Esophagus muscularis mucosa (tissue), 4 donors: ENCODE data around the gene INPP5F. TPM values are rescaled to one million over a fixed set of nuclear protein-coding genes. Genes with fewer than 3 reads are reported as not detected.
A peak's percentile ranks its signal among the peaks of the same experiment; 100 is the strongest.

ENCODE experiments used
- DNase-seq: peaks from one replicate; pipeline ENCODE4 v3.0.0-alpha.2; 2017; ENCODE audit errors: extremely low spot score
- H3K27ac ChIP-seq, 4 donors: fragments of 200-600 bp; sonication (generic); replicated peaks in 1 of 4; 1 replicate in 3 of 4; 2 replicates in 1 of 4; pipeline ENCODE4 v1.5.1; 2016 to 2019; ENCODE audit warnings: mild to moderate bottlenecking in 1 of 4
- H3K27me3 ChIP-seq, 4 donors: fragments of 200-600 bp; sonication (generic); one replicate each; pipeline versions ENCODE4 v1.5.1 to v1.6.0; 2016 to 2019
- H3K36me3 ChIP-seq, 4 donors: fragments of 200-600 bp; sonication (generic); one replicate each; pipeline ENCODE4 v1.5.1; 2016 to 2019
- H3K4me1 ChIP-seq, 4 donors: fragments of 200-600 bp; sonication (generic); one replicate each; pipeline ENCODE4 v1.5.1; 2016 to 2019
- H3K4me3 ChIP-seq, 4 donors: fragments of 200-600 bp; sonication (generic); 1 replicate in 2 of 4; 2 replicates in 2 of 4; pipeline ENCODE4 v1.5.1; 2016 to 2019; ENCODE audit warnings: mild to moderate bottlenecking in 4 of 4, moderate library complexity in 1 of 4
- H3K9me3 ChIP-seq, 4 donors: fragments of 200-600 bp; sonication (generic); 1 replicate in 3 of 4; 2 replicates in 1 of 4; pipeline ENCODE4 v1.5.1; 2016 to 2019
- EP300 ChIP-seq: sonication (generic); formaldehyde crosslinking; IDR thresholded peaks from one replicate; pipeline ENCODE4 v1.6.1; 2017; ENCODE audit warnings: antibody characterized with exemption
- POLR2A ChIP-seq: fragments of 450-650 bp; IDR thresholded peaks from one replicate; pipeline ENCODE4 v1.6.1; 2017; ENCODE audit warnings: antibody characterized with exemption, moderate library complexity, mild to moderate bottlenecking, low read depth
- POLR2AphosphoS5 ChIP-seq, 2 donors: sonication (generic); formaldehyde crosslinking; IDR thresholded peaks; one replicate each; pipeline ENCODE4 v1.6.1; 2017; ENCODE audit warnings: antibody characterized with exemption in 2 of 2
- WGBS: methylation state at CpG from one replicate; pipeline ENCODE4 v1.1.5; 2018; 5-methylcytosine and 5-hydroxymethylcytosine counted together
- intact Hi-C: fragments of 100-400 bp; cut with DNase I; formaldehyde crosslinking; loops from one replicate; pipeline ENCODE4 v1.15.1; 2023
- total RNA-seq, 4 donors: library from RNA; depleted of rRNA; stranded (reverse); fragments of >200 nt; gene quantifications; one replicate each; pipeline versions ENCODE4 v1.1.0 to v1.2.1, GENCODE V29; 2016
- TF ChIP-seq, protein P1 (sequence below), 3 experiments: fragments of 200-600 bp in 2 of 3; fragments of 450-650 bp in 1 of 3; sonication (generic) in 2 of 3; IDR thresholded peaks; one replicate each; pipeline ENCODE4 v1.5.1; 2017 to 2019; ENCODE audit warnings: antibody characterized with exemption in 3 of 3, mild to moderate bottlenecking in 2 of 3, moderate library complexity in 1 of 3

The INPP5F gene
- total RNA-seq, 4 donors from 2014 or later: 15.1 to 24.0 (median 19.0) TPM

GRCh38 chr10:119815671-119816070 is 89.8 kb downstream of the INPP5F start:
- TF ChIP-seq EP300 (no peak), POLR2AphosphoS5 (IDR thresholded peaks at IDR 0.05) (no peak), POLR2A (no peak)
- TF ChIP-seq, protein P1, sequence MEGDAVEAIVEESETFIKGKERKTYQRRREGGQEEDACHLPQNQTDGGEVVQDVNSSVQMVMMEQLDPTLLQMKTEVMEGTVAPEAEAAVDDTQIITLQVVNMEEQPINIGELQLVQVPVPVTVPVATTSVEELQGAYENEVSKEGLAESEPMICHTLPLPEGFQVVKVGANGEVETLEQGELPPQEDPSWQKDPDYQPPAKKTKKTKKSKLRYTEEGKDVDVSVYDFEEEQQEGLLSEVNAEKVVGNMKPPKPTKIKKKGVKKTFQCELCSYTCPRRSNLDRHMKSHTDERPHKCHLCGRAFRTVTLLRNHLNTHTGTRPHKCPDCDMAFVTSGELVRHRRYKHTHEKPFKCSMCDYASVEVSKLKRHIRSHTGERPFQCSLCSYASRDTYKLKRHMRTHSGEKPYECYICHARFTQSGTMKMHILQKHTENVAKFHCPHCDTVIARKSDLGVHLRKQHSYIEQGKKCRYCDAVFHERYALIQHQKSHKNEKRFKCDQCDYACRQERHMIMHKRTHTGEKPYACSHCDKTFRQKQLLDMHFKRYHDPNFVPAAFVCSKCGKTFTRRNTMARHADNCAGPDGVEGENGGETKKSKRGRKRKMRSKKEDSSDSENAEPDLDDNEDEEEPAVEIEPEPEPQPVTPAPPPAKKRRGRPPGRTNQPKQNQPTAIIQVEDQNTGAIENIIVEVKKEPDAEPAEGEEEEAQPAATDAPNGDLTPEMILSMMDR (IDR thresholded peaks at IDR 0.05): no peak
- peaks cover 5 to 23% (median 16%) of the 10 kb centered on the region in 4 donors for H3K4me1 ChIP-seq
- H3K27me3 ChIP-seq: no peaks in the 10 kb centered on the region
- no peak for DNase-seq
- H3K27ac ChIP-seq: no peak overlapping the region
- intact Hi-C loops: no loop called here
- H3K9me3 ChIP-seq: no peaks in the 10 kb centered on the region
- WGBS: 95% methylated on average over 7 of the region's 7 CpGs
- no peak overlapping the region for H3K4me3 ChIP-seq
- peaks cover 0 to 42% (median 31%) of the 10 kb centered on the region in 4 donors for H3K36me3 ChIP-seq

GRCh38 chr10:119817991-119818888 is 92.4 kb downstream of the INPP5F start:
- Histone ChIP-seq H3K4me3 (peak overlapping the region; percentile 42 to 56 (median 45)), H3K4me1 (peaks cover 5 to 25% (median 16%) of the 10 kb centered on the region in 4 donors), H3K27ac (peak overlapping the region; percentile 21 to 52 (median 30)), H3K27me3 (no peaks in the 10 kb centered on the region), H3K9me3 (no peaks in the 10 kb centered on the region), H3K36me3 (peaks cover 4 to 42% (median 33%) of the 10 kb centered on the region in 4 donors)
- intact Hi-C loops: no loop called here
- whole genome bisulfite sequencing: 59% methylated on average over 39 of the region's 84 CpGs
- TF ChIP-seq, protein P1 (IDR thresholded peaks at IDR 0.05): peak in 1 of 3 experiments; percentile 5
- TF ChIP-seq POLR2AphosphoS5 (IDR thresholded peaks at IDR 0.05) (peak; percentile 41 to 52), EP300 (no peak)
- DNase-seq: no peak

- no peak for DNase-seq
- peaks cover 6 to 44% (median 37%) of the 10 kb centered on the region in 4 donors for H3K36me3 ChIP-seq
- no peaks in the 10 kb centered on the region for H3K27me3 ChIP-seq
- TF ChIP-seq POLR2A (no peak), POLR2AphosphoS5 (IDR thresholded peaks at IDR 0.05) (no peak), EP300 (no peak)
- TF ChIP-seq, protein P1 (IDR thresholded peaks at IDR 0.05): no peak
- WGBS: 46% methylated on average over 10 of the region's 10 CpGs
- peaks cover 5 to 25% (median 16%) of the 10 kb centered on the region in 4 donors for H3K4me1 ChIP-seq
- intact Hi-C loops: no loop called here
- no peaks in the 10 kb centered on the region for H3K9me3 ChIP-seq
- H3K4me3 ChIP-seq: peak overlapping the region; percentile 42 to 56 (median 45)
- H3K27ac ChIP-seq: peak overlapping the region in 2 of 4 donors; percentile 36 to 52
Observed at GRCh38 chr10:119818889-119819270, 93.0 kb downstream of the INPP5F start.

DNA sequence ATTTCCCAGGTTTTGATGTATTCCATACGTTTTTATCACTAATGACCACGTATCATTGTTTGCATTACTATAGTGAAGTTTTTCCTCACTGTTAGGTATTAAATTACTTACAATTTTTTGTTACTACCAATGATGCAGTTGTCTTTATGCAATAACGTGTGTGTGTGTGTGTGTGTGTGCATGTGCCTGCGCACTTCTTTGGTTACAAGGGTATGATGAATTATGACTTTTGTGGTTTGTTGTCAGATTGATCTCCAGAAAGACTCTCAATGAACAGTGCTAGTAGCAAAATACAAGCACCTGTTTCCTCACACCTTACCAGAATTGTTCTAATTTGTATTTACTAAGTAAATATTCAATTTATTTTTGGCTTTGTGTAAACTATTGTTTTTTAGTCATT is 95.3 kb downstream of the INPP5F start:
- no peak for DNase-seq
- no peak for TF ChIP-seq EP300
- TF ChIP-seq, protein P1 (IDR thresholded peaks at IDR 0.05): no peak
- no peak for TF ChIP-seq POLR2AphosphoS5 (IDR thresholded peaks at IDR 0.05)
- no peak for TF ChIP-seq POLR2A
- H3K36me3 ChIP-seq: peaks cover 6 to 35% (median 23%) of the 10 kb centered on the region in 4 donors
- WGBS: 74% methylated on average over 4 of the region's 4 CpGs
- intact Hi-C loops: loop anchor here (5.0 kb wide), 1 partner anchor 69 kb away; no protein-coding TSS in a partner anchor
- no peak overlapping the region for H3K4me3 ChIP-seq
- peaks cover 5 to 32% (median 22%) of the 10 kb centered on the region in 4 donors for H3K4me1 ChIP-seq
- no peaks in the 10 kb centered on the region for H3K27me3 ChIP-seq
- no peak overlapping the region for H3K27ac ChIP-seq
- H3K9me3 ChIP-seq: no peaks in the 10 kb centered on the region
